ENCODE data around the gene VSTM4.

The VSTM4 gene

DNA sequence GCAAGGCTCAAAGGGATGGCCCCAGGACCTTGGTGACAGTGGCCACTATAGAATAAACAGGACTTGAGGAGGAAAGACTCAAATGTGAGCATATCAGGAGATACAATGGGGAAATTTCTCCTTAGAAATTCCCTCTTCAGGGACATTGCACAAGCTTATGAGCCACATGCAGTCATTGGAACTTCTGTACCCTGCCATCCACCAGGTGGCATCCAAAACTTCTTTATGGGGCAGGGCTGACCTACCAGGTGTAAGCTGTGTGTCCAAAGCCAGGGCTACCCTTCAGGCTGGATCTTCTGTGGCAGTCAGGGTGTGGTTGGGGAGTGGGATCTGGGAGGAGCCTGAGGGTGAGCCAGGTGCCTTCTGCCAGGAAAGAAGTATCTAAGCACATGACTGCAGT is 139.1 kb downstream of the VSTM4 start:
- TF ChIP-seq, protein P1, sequence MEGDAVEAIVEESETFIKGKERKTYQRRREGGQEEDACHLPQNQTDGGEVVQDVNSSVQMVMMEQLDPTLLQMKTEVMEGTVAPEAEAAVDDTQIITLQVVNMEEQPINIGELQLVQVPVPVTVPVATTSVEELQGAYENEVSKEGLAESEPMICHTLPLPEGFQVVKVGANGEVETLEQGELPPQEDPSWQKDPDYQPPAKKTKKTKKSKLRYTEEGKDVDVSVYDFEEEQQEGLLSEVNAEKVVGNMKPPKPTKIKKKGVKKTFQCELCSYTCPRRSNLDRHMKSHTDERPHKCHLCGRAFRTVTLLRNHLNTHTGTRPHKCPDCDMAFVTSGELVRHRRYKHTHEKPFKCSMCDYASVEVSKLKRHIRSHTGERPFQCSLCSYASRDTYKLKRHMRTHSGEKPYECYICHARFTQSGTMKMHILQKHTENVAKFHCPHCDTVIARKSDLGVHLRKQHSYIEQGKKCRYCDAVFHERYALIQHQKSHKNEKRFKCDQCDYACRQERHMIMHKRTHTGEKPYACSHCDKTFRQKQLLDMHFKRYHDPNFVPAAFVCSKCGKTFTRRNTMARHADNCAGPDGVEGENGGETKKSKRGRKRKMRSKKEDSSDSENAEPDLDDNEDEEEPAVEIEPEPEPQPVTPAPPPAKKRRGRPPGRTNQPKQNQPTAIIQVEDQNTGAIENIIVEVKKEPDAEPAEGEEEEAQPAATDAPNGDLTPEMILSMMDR (IDR thresholded peaks at IDR 0.05; ENCODE audit: low read depth, low read length), result no peak
- no peak for TF ChIP-seq EZH2phosphoT487 (IDR thresholded peaks at IDR 0.05; ENCODE audit: low read depth)
- no peaks in the 10 kb centered on the region for H3K27me3 ChIP-seq (ENCODE audit: low read depth, low read length)

DNA sequence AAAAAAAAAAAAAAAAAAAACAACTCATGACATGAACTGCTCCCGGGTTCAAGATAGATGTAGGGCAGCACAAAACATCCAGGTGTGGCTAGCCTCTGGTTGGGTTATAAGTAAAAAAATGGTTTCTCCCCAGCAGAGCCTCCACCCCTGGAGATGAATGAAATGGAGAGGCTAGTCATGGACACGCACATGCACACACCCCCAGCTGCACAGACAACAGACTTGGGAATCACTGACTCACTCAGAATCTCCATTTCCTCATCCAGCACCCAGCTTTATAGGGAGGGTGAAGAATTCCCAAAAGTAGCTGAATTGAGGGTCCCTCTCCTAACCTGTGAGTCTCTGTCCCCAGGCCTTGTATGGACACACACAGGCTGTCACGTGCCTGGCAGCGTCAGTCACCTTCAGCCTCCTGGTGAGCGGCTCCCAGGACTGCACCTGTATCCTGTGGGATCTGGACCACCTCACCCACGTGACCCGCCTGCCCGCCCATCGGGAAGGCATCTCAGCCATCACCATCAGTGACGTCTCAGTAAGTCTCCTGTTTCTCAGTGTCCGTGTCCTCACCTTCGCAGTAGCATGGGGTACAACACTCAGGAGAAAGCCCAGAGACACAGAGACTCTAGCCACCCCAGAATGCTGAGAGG is 140.7 kb downstream of the VSTM4 start:
- Histone ChIP-seq H3K27ac (ENCODE audit: low read length) (no peak overlapping the region), H4K20me1 (ENCODE audit: insufficient read depth, low read length) (no peaks in the 10 kb centered on the region), H3K4me1 (ENCODE audit: low read length) (no peaks in the 10 kb centered on the region), H3K79me2 (ENCODE audit: low read length) (no peaks in the 10 kb centered on the region), H3K4me3 (ENCODE audit: low read length) (no peak overlapping the region), H3K36me3 (replicated peaks; ENCODE audit: low read depth, low read length) (peaks cover 29% of the 10 kb centered on the region), H3K4me2 (ENCODE audit: low read length) (no peak overlapping the region), H3K9me3 (ENCODE audit: insufficient read depth, low read length) (no peaks in the 10 kb centered on the region), H2AFZ (ENCODE audit: low read depth, low read length) (no peak overlapping the region), H3K27me3 (ENCODE audit: low read depth, low read length) (no peaks in the 10 kb centered on the region), H3K9ac (ENCODE audit: low read length) (no peak overlapping the region)
- TF ChIP-seq, protein P1 (IDR thresholded peaks at IDR 0.05; ENCODE audit: low read depth, low read length), result no peak
- no peak for TF ChIP-seq EZH2phosphoT487 (IDR thresholded peaks at IDR 0.05; ENCODE audit: low read depth)

More for the DNA sequence above, 139.1 kb downstream of the VSTM4 start:
- H4K20me1 ChIP-seq (ENCODE audit: insufficient read depth, low read length), result no peaks in the 10 kb centered on the region
- H3K4me1 ChIP-seq (ENCODE audit: low read length), result no peaks in the 10 kb centered on the region
- H3K9ac ChIP-seq (ENCODE audit: low read length), result no peak overlapping the region
- H3K4me2 ChIP-seq (ENCODE audit: low read length), result no peak overlapping the region
- H3K9me3 ChIP-seq (ENCODE audit: insufficient read depth, low read length), result no peaks in the 10 kb centered on the region
- H3K36me3 ChIP-seq (replicated peaks; ENCODE audit: low read depth, low read length), result peaks cover 33% of the 10 kb centered on the region
- H3K27ac ChIP-seq (ENCODE audit: low read length), result no peak overlapping the region
- no peak overlapping the region for H3K4me3 ChIP-seq (ENCODE audit: low read length)
- no peaks in the 10 kb centered on the region for H3K79me2 ChIP-seq (ENCODE audit: low read length)
- no peak overlapping the region for H2AFZ ChIP-seq (ENCODE audit: low read depth, low read length)

DNA sequence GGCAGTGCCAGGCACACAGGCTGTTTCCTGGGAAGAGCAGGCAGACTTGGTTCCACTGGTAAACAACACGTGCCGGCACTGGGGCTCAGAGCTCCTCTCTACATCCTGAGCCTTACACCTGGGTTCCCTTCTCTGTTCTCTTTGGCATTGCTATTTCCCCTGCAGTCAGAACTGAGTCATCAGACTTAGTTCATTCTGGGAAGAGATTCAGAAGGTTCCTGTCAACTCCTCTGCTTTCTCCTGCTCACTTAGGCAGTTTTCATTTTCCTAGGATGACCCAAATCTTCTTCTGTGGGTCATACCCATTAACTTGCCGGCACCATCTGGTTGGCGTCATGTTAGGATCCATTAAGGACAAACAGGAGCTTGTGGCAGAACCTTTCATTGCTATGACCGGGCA is 142.3 kb downstream of the VSTM4 start:
- H3K9ac ChIP-seq (ENCODE audit: low read length), result no peak overlapping the region
- H3K9me3 ChIP-seq (ENCODE audit: insufficient read depth, low read length), result no peaks in the 10 kb centered on the region
- no peaks in the 10 kb centered on the region for H3K27me3 ChIP-seq (ENCODE audit: low read depth, low read length)
- H3K4me2 ChIP-seq (ENCODE audit: low read length), result no peak overlapping the region
- H4K20me1 ChIP-seq (ENCODE audit: insufficient read depth, low read length), result no peaks in the 10 kb centered on the region
- H3K4me3 ChIP-seq (ENCODE audit: low read length), result no peak overlapping the region
- TF ChIP-seq, protein P1 (IDR thresholded peaks at IDR 0.05; ENCODE audit: low read depth, low read length), result no peak
- no peak for TF ChIP-seq EZH2phosphoT487 (IDR thresholded peaks at IDR 0.05; ENCODE audit: low read depth)
- H3K36me3 ChIP-seq (replicated peaks; ENCODE audit: low read depth, low read length), result peaks cover 20% of the 10 kb centered on the region
- H3K4me1 ChIP-seq (ENCODE audit: low read length), result no peaks in the 10 kb centered on the region
- H3K79me2 ChIP-seq (ENCODE audit: low read length), result no peaks in the 10 kb centered on the region
- no peak overlapping the region for H3K27ac ChIP-seq (ENCODE audit: low read length)
- H2AFZ ChIP-seq (ENCODE audit: low read depth, low read length), result no peak overlapping the region

DNA sequence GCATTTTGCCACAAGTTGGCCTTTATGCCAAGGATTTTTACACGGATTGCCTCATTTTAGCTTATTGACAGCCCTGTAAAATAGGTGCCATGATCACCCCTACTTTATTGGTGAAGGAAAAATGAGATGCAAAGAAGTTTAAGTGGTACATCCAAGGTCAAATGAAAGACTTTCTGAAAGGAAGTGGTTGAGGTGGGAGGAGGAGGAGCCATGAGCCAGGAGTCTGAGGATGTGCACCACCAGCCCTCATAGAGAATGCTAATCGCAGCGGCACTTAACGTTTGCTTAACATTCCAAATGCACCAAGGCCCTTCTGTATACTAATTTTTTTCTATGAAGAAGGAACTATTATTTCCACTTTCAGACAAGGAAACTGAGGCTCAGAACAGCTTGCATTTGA is 144.7 kb downstream of the VSTM4 start:
- Histone ChIP-seq H3K9me3 (ENCODE audit: insufficient read depth, low read length) (no peaks in the 10 kb centered on the region), H3K79me2 (ENCODE audit: low read length) (no peaks in the 10 kb centered on the region), H3K4me1 (ENCODE audit: low read length) (no peaks in the 10 kb centered on the region), H3K27ac (ENCODE audit: low read length) (no peak overlapping the region), H3K9ac (ENCODE audit: low read length) (no peak overlapping the region), H3K4me3 (ENCODE audit: low read length) (no peak overlapping the region), H3K36me3 (replicated peaks; ENCODE audit: low read depth, low read length) (peaks cover 22% of the 10 kb centered on the region), H3K27me3 (ENCODE audit: low read depth, low read length) (no peaks in the 10 kb centered on the region), H2AFZ (ENCODE audit: low read depth, low read length) (no peak overlapping the region), H4K20me1 (ENCODE audit: insufficient read depth, low read length) (no peaks in the 10 kb centered on the region), H3K4me2 (ENCODE audit: low read length) (no peak overlapping the region)
- TF ChIP-seq, protein P1 (IDR thresholded peaks at IDR 0.05; ENCODE audit: low read depth, low read length), result no peak
- TF ChIP-seq EZH2phosphoT487 (IDR thresholded peaks at IDR 0.05; ENCODE audit: low read depth), result no peak

Data from OCI-LY3 (cell line).